ENCODE results near the gene KHNYN.
"Not testable (repeated sequence)": the region's sequence is repeated elsewhere in the genome, so short reads cannot be mapped to it uniquely, and the experiment has no call there.

DNA sequence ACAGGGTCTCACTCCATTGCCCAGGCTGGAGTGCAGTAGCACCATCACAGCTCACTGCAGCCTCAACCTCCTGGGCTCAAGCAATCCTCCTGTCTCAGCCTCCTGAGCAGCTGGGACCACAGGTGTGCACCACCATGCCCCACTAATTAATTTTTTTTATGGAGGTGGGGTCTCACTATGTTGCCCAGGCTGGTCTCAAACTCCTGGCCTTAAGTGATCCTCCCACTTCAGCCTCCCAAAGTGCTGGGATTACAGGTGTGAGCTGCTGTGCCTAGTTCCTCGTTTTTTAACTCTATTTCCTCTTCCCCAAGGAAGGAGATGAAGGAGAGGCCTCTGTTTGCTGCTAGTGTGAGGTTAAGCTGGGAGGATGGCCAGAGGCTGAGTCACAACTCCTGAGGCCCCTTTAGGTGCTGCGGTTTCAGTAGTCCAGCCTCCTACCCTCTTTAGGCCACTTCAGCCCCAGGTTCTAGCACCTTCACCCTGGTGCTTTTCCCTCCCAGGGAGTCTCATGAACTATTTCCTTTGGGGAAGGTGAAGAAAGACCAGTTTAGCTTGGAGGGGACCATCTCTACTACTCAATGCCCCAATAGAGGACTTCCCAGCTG, 53.0 kb downstream of the KHNYN start:
- TF ChIP-seq, protein P1, sequence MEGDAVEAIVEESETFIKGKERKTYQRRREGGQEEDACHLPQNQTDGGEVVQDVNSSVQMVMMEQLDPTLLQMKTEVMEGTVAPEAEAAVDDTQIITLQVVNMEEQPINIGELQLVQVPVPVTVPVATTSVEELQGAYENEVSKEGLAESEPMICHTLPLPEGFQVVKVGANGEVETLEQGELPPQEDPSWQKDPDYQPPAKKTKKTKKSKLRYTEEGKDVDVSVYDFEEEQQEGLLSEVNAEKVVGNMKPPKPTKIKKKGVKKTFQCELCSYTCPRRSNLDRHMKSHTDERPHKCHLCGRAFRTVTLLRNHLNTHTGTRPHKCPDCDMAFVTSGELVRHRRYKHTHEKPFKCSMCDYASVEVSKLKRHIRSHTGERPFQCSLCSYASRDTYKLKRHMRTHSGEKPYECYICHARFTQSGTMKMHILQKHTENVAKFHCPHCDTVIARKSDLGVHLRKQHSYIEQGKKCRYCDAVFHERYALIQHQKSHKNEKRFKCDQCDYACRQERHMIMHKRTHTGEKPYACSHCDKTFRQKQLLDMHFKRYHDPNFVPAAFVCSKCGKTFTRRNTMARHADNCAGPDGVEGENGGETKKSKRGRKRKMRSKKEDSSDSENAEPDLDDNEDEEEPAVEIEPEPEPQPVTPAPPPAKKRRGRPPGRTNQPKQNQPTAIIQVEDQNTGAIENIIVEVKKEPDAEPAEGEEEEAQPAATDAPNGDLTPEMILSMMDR (IDR thresholded peaks at IDR 0.05 in 8 of 11, conservative IDR thresholded peaks at IDR 0.05 in 3 of 11), result not testable (repeated sequence)
- TF ChIP-seq POLR2A, POLR2AphosphoS5 (IDR thresholded peaks at IDR 0.05): not testable (repeated sequence)

Measured in spleen (tissue), 7 donors.